IMR-90 (cell line): ENCODE results near the gene TEX22. TPM values are rescaled to one million over a fixed set of nuclear protein-coding genes. Genes with fewer than 3 reads are reported as not detected.

Source experiments
- ATAC-seq: fragments of 200-7000 bp; cut with Tn5 transposase; 2 replicates; pipeline ENCODE4 v1.9.1; 2020; ENCODE audit warnings: low read depth, mild to moderate bottlenecking, moderate library complexity
- BruUV-seq: library from RNA; stranded (reverse); fragments of 400-500 nt; replicated peaks from 2 replicates; lab custom pipeline; 2021; lab: Mats Ljungman, UMichigan
- CTCF ChIA-PET: fragments of 300-600 bp; formaldehyde crosslinking; extraction: SDS; loops from one replicate; lab custom pipeline; 2021; ENCODE audit warnings: antibody characterized with exemption; lab: Yijun Ruan, JAX
- POLR2A ChIA-PET: fragments of 300-600 bp; sonication (Branson Sonifier 250); formaldehyde crosslinking; loops from one replicate; lab custom pipeline; 2022; ENCODE audit warnings: antibody characterized with exemption; ENCODE audit not compliant: unreplicated experiment; lab: Charles Lee
- DNase-seq: peaks from one replicate; pipeline ENCODE4 v3.0.0; 2013
- H2AFZ ChIP-seq: replicated peaks from 2 replicates; pipeline ENCODE3; 2013; ENCODE audit warnings: low read length, mild to moderate bottlenecking; ENCODE audit not compliant: poor library complexity
- H2AK5ac ChIP-seq: 2 replicates; pipeline ENCODE4 v1.6.1; 2013; ENCODE audit warnings: low read depth, low read length, inconsistent platforms
- H2AK9ac ChIP-seq: replicated peaks from 2 replicates; pipeline ENCODE3; 2013; ENCODE audit warnings: mild to moderate bottlenecking, low read depth, low read length, moderate library complexity; ENCODE audit not compliant: poor library complexity
- H2BK120ac ChIP-seq: 2 replicates; pipeline ENCODE4 v1.6.1; 2013; ENCODE audit warnings: low read depth, low read length, inconsistent platforms
- H2BK15ac ChIP-seq: 3 replicates; pipeline ENCODE4 v1.6.1; 2013; ENCODE audit warnings: low read depth, low read length, inconsistent platforms
- H2BK20ac ChIP-seq: 2 replicates; pipeline ENCODE4 v1.6.1; 2013; ENCODE audit warnings: low read depth, mild to moderate bottlenecking, inconsistent platforms, low read length, moderate library complexity
- H2BK5ac ChIP-seq: 2 replicates; pipeline ENCODE4 v1.6.1; 2013; ENCODE audit warnings: mild to moderate bottlenecking, low read depth, low read length, inconsistent platforms; ENCODE audit not compliant: poor library complexity, severe bottlenecking
- H3K14ac ChIP-seq: replicated peaks from 2 replicates; pipeline ENCODE4 v1.6.1; 2013; ENCODE audit warnings: low read depth, low read length, inconsistent platforms
- H3K18ac ChIP-seq: 2 replicates; pipeline ENCODE4 v1.6.1; 2013; ENCODE audit warnings: low read depth, low read length, control low read depth
- H3K23ac ChIP-seq: 2 replicates; pipeline ENCODE4 v1.6.1; 2013; ENCODE audit warnings: low read depth, low read length, inconsistent platforms
- H3K27ac ChIP-seq: 2 replicates; pipeline ENCODE4 v1.5.1; 2013; ENCODE audit warnings: mild to moderate bottlenecking, control low read depth, low read length; ENCODE audit not compliant: insufficient read depth
- H3K27me3 ChIP-seq: 2 replicates; pipeline ENCODE4 v1.6.1; 2013; ENCODE audit warnings: low read length; ENCODE audit not compliant: control insufficient read depth, insufficient read depth
- H3K36me3 ChIP-seq: 2 replicates; pipeline ENCODE4 v1.6.1; 2013; ENCODE audit warnings: low read length, mixed read lengths; ENCODE audit not compliant: control insufficient read depth, insufficient read depth
- H3K4ac ChIP-seq: 2 replicates; pipeline ENCODE4 v1.6.1; 2013; ENCODE audit warnings: low read depth, low read length, inconsistent platforms
- H3K4me1 ChIP-seq: 2 replicates; pipeline ENCODE4 v1.6.1; 2013; ENCODE audit warnings: low read length, mixed read lengths; ENCODE audit not compliant: control insufficient read depth, insufficient read depth
- H3K4me2 ChIP-seq: 2 replicates; pipeline ENCODE4 v1.6.1; 2013; ENCODE audit warnings: low read depth, mild to moderate bottlenecking, control low read depth, low read length, moderate library complexity
- H3K4me3 ChIP-seq: 2 replicates; pipeline ENCODE4 v1.5.1; 2013; ENCODE audit warnings: low read depth, mild to moderate bottlenecking, control low read depth, low read length, moderate library complexity; ENCODE audit not compliant: insufficient read depth
- H3K56ac ChIP-seq: 2 replicates; pipeline ENCODE4 v1.6.1; 2013; ENCODE audit warnings: low read length, inconsistent platforms; ENCODE audit not compliant: insufficient read depth; ENCODE audit errors: extremely low read depth
- H3K79me1 ChIP-seq, 2 experiments: 2 replicates each; pipeline ENCODE4 v1.6.1; 2013; ENCODE audit warnings: low read length in 2 of 2, inconsistent platforms in 1 of 2, low read depth in 1 of 2
- H3K9ac ChIP-seq: 2 replicates; pipeline ENCODE4 v1.6.1; 2013; ENCODE audit warnings: low read depth, low read length, control low read depth
- H3K9me1 ChIP-seq: 2 replicates; pipeline ENCODE4 v1.6.1; 2013; ENCODE audit warnings: low read length, inconsistent platforms; ENCODE audit not compliant: insufficient read depth
- H3K9me3 ChIP-seq: 2 replicates; pipeline ENCODE4 v1.6.1; 2013; ENCODE audit warnings: low read length; ENCODE audit not compliant: control insufficient read depth, insufficient read depth
- H4K20me1 ChIP-seq: 2 replicates; pipeline ENCODE4 v1.6.1; 2013; ENCODE audit warnings: low read length, inconsistent platforms; ENCODE audit not compliant: insufficient read depth
- H4K5ac ChIP-seq: 2 replicates; pipeline ENCODE4 v1.6.1; 2013; ENCODE audit warnings: mild to moderate bottlenecking, low read depth, low read length, control low read depth
- H4K8ac ChIP-seq, 2 experiments: 2 replicates each; pipeline ENCODE4 v1.6.1; 2013; ENCODE audit warnings: low read depth in 2 of 2, low read length in 2 of 2, control low read depth in 1 of 2, inconsistent platforms in 1 of 2
- H4K91ac ChIP-seq: 2 replicates; pipeline ENCODE4 v1.6.1; 2013; ENCODE audit warnings: low read depth, low read length, inconsistent platforms; ENCODE audit not compliant: insufficient read depth
- CHD1 ChIP-seq: IDR thresholded peaks from 2 replicates; pipeline ENCODE4 v1.6.1; 2012; ENCODE audit warnings: low read depth, low read length, improper control_type of control experiment
- NFE2L2 ChIP-seq: fragments of 150-350 bp; IDR thresholded peaks from 2 replicates; pipeline ENCODE4 v1.6.1; 2016; ENCODE audit warnings: low read depth, mild to moderate bottlenecking, low read length
- RAD21 ChIP-seq: IDR thresholded peaks from 2 replicates; pipeline ENCODE4 v1.6.1; 2012; ENCODE audit warnings: low read length, improper control_type of control experiment
- SMC3 ChIP-seq: fragments of 150-350 bp; IDR thresholded peaks from 2 replicates; pipeline ENCODE4 v1.6.1; 2016; ENCODE audit warnings: low read depth, mild to moderate bottlenecking, antibody characterized with exemption, low read length, moderate library complexity
- WGBS, 2 experiments: methylation state at CpG; one replicate each; pipeline versions ENCODE4 v1.1.5 to v1.1.7; 2013; ENCODE audit warnings: missing lambda C conversion rate in 2 of 2; ENCODE audit not compliant: insufficient read length in 1 of 2; ENCODE audit errors: extremely low coverage in 2 of 2; 5-methylcytosine and 5-hydroxymethylcytosine counted together
- dilution Hi-C: fragments of 300-500 bp; cut with HindIII; formaldehyde crosslinking; loops from one replicate; pipeline ENCODE4 v1.14.3; 2018; ENCODE audit warnings: low sequenced_read_pairs; ENCODE audit not compliant: unreplicated experiment
- in situ Hi-C: fragments of 300-500 bp; cut with MboI; formaldehyde crosslinking; loops from 3 replicates; pipeline ENCODE4 v1.14.3; 2019; ENCODE audit warnings: low sequenced_read_pairs, inconsistent platforms, mixed read lengths
- intact Hi-C: fragments of 100-400 bp; cut with micrococcal nuclease; formaldehyde crosslinking; loops from 2 replicates; pipeline ENCODE4 v1.10.0; 2022
- polyA plus RNA-seq, 3 experiments: library from polyadenylated mRNA; depleted of rRNA; stranded (reverse); fragments of >200 nt; gene quantifications; 2 replicates each; pipeline ENCODE4 v1.2.3, GENCODE V29; 2012; ENCODE audit warnings: low replicate concordance in 1 of 3
- total RNA-seq: library from RNA; depleted of rRNA; stranded (reverse); fragments of >200 nt; gene quantifications from 2 replicates; pipeline ENCODE4 v1.2.3, GENCODE V29; 2012

TEX22 gene
- total and polyA plus RNA-seq, 2 of the 4 experiments (the other 2 are of a cell fraction): 0.10 to 0.18 TPM

DNA sequence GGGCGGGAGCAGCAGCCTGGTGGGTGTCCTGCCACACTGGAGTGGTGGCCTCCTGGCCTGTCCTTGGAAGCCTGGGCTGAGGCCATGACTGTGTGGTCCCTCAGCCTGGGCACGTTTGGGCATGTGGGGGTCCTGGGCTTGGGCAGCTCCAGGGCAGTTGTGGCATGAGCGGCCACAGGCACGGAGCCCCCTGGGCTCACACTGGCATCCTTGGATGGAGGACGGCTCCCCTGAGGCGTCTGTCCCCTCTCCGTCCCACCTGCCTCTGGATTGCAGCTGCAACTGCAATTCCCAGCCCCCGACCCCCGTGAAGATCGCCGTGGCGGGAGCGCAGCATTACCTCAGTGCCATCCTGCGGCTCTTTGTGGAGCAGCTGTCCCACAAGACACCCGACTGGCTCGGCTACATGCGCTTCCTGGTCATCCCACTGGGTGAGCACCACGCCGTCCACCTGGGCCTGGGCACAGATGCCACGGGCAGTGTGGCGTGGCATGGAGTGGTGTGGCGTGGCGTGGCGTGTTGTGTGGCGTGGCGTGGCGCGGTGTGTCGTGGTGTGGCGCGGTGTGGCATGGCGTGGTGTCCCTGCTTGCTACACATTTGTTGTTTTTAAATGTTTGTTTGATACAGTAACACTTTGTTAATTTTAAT, 15.1 kb upstream of the TEX22 start:
- Histone ChIP-seq H3K4me3 (no peak overlapping the region), H3K9ac (no peak overlapping the region), H2AK9ac (no peak overlapping the region), H4K5ac (no peak overlapping the region), H3K9me1 (no peaks in the 10 kb centered on the region), H2BK20ac (no peak overlapping the region), H2BK5ac (no peak overlapping the region), H3K14ac (no peak overlapping the region), H2AFZ (no peak overlapping the region), H3K27ac (no peak overlapping the region), H3K23ac (no peak overlapping the region), H3K79me1 (no peaks in the 10 kb centered on the region), H3K36me3 (peaks cover 31% of the 10 kb centered on the region; the same call in 1 of the 2 replicates), H2AK5ac (no peak overlapping the region), H3K4me2 (no peak overlapping the region), H2BK120ac (no peak overlapping the region), H4K91ac (no peak overlapping the region), H3K4ac (no peak overlapping the region), H4K20me1 (no peaks in the 10 kb centered on the region), H3K18ac (no peak overlapping the region), H3K27me3 (no peaks in the 10 kb centered on the region), H4K8ac (no peak overlapping the region), H3K4me1 (no peaks in the 10 kb centered on the region), H3K9me3 (no peaks in the 10 kb centered on the region), H3K56ac (no peak overlapping the region), H2BK15ac (no peak overlapping the region)
- in situ Hi-C loops: no loop called here
- TF ChIP-seq CHD1 (no peak), NFE2L2 (no peak), RAD21 (no peak), SMC3 (no peak)
- no peak for ATAC-seq
- ChIA-PET POLR2A (no interaction called here), CTCF (no interaction called here)
- DNase-seq: no peak
- dilution Hi-C loops: no loop called here
- intact Hi-C loops: no loop called here
- WGBS, 2 experiments: 95% methylated on average over 10 of the region's 32 CpGs; no CpG with 5 or more reads in 1 of the 2 experiments
- BruUV-seq: no TSS peak
